H1 (cell line): ENCODE measurements around the gene TMEM169. TPM values are rescaled to one million over a fixed set of nuclear protein-coding genes. Genes with fewer than 3 reads are reported as not detected.

ENCODE experiments used
- CTCF ChIA-PET: fragments of 300-600 bp; sonication (Branson Sonifier 250); formaldehyde crosslinking; loops from one replicate; lab custom pipeline; 2021; ENCODE audit not compliant: partially characterized antibody; lab: Charles Lee
- POLR2A ChIA-PET: fragments of 300-600 bp; sonication (Branson Sonifier 250); formaldehyde crosslinking; loops from one replicate; lab custom pipeline; 2021; ENCODE audit warnings: inconsistent platforms; ENCODE audit not compliant: partially characterized antibody; lab: Charles Lee
- DNase-seq, 2 experiments: peaks; one replicate each; pipeline versions ENCODE4 v3.0.0 to v3.0.0-alpha.2; 2010 to 2022; ENCODE audit warnings: low spot score in 2 of 2, low read depth in 1 of 2, mixed read lengths in 1 of 2
- FAIRE-seq: peaks from 2 replicates; lab custom pipeline; 2011; peaks lifted over from hg19 to GRCh38; lab: Jason Lieb, UNC
- H2AFZ ChIP-seq: 2 replicates; pipeline ENCODE4 v1.8.1; 2012; ENCODE audit warnings: low read length, inconsistent platforms
- H2AK5ac ChIP-seq: 2 replicates; pipeline ENCODE4 v1.6.1; 2013; ENCODE audit warnings: low read depth, low read length
- H2BK120ac ChIP-seq: replicated peaks from 2 replicates; pipeline ENCODE3; 2013; ENCODE audit warnings: low read depth, low read length, inconsistent platforms
- H2BK12ac ChIP-seq: 2 replicates; pipeline ENCODE4 v1.6.1; 2013; ENCODE audit warnings: low read depth, low read length
- H2BK15ac ChIP-seq: 2 replicates; pipeline ENCODE4 v1.6.1; 2013; ENCODE audit warnings: low read length
- H2BK20ac ChIP-seq: 2 replicates; pipeline ENCODE4 v1.6.1; 2013; ENCODE audit warnings: low read length
- H2BK5ac ChIP-seq: 2 replicates; pipeline ENCODE4 v1.6.1; 2013; ENCODE audit warnings: low read depth, low read length
- H3K14ac ChIP-seq: 2 replicates; pipeline ENCODE4 v1.6.1; 2013; ENCODE audit warnings: inconsistent platforms; ENCODE audit not compliant: insufficient read length
- H3K18ac ChIP-seq: 2 replicates; pipeline ENCODE4 v1.6.1; 2013; ENCODE audit warnings: low read length; ENCODE audit errors: extremely low read depth
- H3K23ac ChIP-seq: 2 replicates; pipeline ENCODE4 v1.6.1; 2013; ENCODE audit warnings: inconsistent platforms; ENCODE audit not compliant: insufficient read length
- H3K23me2 ChIP-seq: 2 replicates; pipeline ENCODE4 v1.6.1; 2013; ENCODE audit warnings: low read depth, low read length
- H3K27ac ChIP-seq: 2 replicates; pipeline ENCODE4 v1.6.1; 2011; ENCODE audit warnings: low read depth, low read length, inconsistent platforms
- H3K27me3 ChIP-seq, 4 experiments: replicated peaks in 1 of 4; 1 replicate in 1 of 4; 2 replicates in 3 of 4; pipeline versions ENCODE4 v1.6.1 to v1.8.1; 2011 to 2013; ENCODE audit warnings: low read length in 3 of 4, mild to moderate bottlenecking in 3 of 4, inconsistent platforms in 2 of 4, mixed read lengths in 2 of 4, moderate library complexity in 1 of 4; ENCODE audit not compliant: control insufficient read depth in 3 of 4, insufficient read depth in 3 of 4; ENCODE audit errors: extremely low read depth in 1 of 4
- H3K36me3 ChIP-seq, 4 experiments: 2 replicates each; pipeline versions ENCODE4 v1.6.1 to v1.8.1; 2011 to 2013; ENCODE audit warnings: mild to moderate bottlenecking in 4 of 4, low read length in 3 of 4, moderate library complexity in 2 of 4, control low read depth in 1 of 4, inconsistent platforms in 1 of 4; ENCODE audit not compliant: insufficient read depth in 4 of 4, control insufficient read depth in 2 of 4
- H3K4ac ChIP-seq: replicated peaks from 2 replicates; pipeline ENCODE3; 2013; ENCODE audit warnings: low read length, low read depth, mixed read lengths, inconsistent platforms; ENCODE audit not compliant: insufficient read length
- H3K4me1 ChIP-seq, 4 experiments: replicated peaks in 1 of 4; 1 replicate in 1 of 4; 2 replicates in 3 of 4; pipeline versions ENCODE4 v1.6.1 to v1.8.1; 2011 to 2013; ENCODE audit warnings: low read length in 3 of 4, inconsistent platforms in 2 of 4, mixed read lengths in 1 of 4; ENCODE audit not compliant: insufficient read depth in 4 of 4, control insufficient read depth in 3 of 4
- H3K4me2 ChIP-seq, 2 experiments: 2 replicates each; pipeline versions ENCODE4 v1.6.1 to v1.8.1; 2011 to 2013; ENCODE audit warnings: low read depth in 2 of 2, low read length in 2 of 2, control low read depth in 1 of 2, inconsistent platforms in 1 of 2, mild to moderate bottlenecking in 1 of 2; ENCODE audit not compliant: insufficient read depth in 1 of 2
- H3K4me3 ChIP-seq, 4 experiments: fragments of 200-600, 300-600 bp in 1 of 4; sonication (generic), shearing (Covaris generic), sonication (Bioruptor Twin) in 1 of 4; 2 replicates each; pipeline versions ENCODE4 v1.5.1 to v1.8.1; 2011 to 2016; ENCODE audit warnings: low read length in 4 of 4, low read depth in 3 of 4, control low read depth in 2 of 4, inconsistent platforms in 2 of 4, mild to moderate bottlenecking in 2 of 4, mixed read lengths in 1 of 4, moderate library complexity in 1 of 4; ENCODE audit not compliant: insufficient read depth in 2 of 4; ENCODE audit errors: extremely low read depth in 1 of 4
- H3K56ac ChIP-seq: replicated peaks from 2 replicates; pipeline ENCODE3; 2013; ENCODE audit warnings: low read depth, mild to moderate bottlenecking, mixed read lengths, low read length, inconsistent platforms; ENCODE audit not compliant: insufficient read length
- H3K79me1 ChIP-seq: 2 replicates; pipeline ENCODE4 v1.6.1; 2013; ENCODE audit warnings: low read depth, low read length, control low read depth
- H3K79me2 ChIP-seq, 2 experiments: 2 replicates each; pipeline versions ENCODE4 v1.6.1 to v1.8.1; 2012 to 2013; ENCODE audit warnings: low read length in 2 of 2, mild to moderate bottlenecking in 2 of 2, inconsistent platforms in 1 of 2; ENCODE audit not compliant: insufficient read depth in 2 of 2, control insufficient read depth in 1 of 2
- H3K9ac ChIP-seq, 4 experiments: replicated peaks in 1 of 4; 1 replicate in 1 of 4; 2 replicates in 3 of 4; pipeline versions ENCODE4 v1.6.1 to v1.8.1; 2011 to 2013; ENCODE audit warnings: low read depth in 3 of 4, low read length in 3 of 4, control low read depth in 2 of 4, mild to moderate bottlenecking in 2 of 4, moderate library complexity in 2 of 4, inconsistent platforms in 1 of 4; ENCODE audit errors: extremely low read depth in 1 of 4
- H3K9me3 ChIP-seq, 2 experiments: 2 replicates each; pipeline versions ENCODE4 v1.6.1 to v1.8.1; 2012 to 2013; ENCODE audit warnings: mild to moderate bottlenecking in 2 of 2, moderate library complexity in 2 of 2, control low read depth in 1 of 2, inconsistent platforms in 1 of 2, low read depth in 1 of 2, low read length in 1 of 2, mixed read lengths in 1 of 2; ENCODE audit not compliant: insufficient read depth in 2 of 2
- H4K20me1 ChIP-seq, 2 experiments: replicated peaks in 1 of 2; 2 replicates each; pipeline versions ENCODE3 to v1.8.1; 2011 to 2013; ENCODE audit warnings: inconsistent platforms in 2 of 2, low read length in 2 of 2, mild to moderate bottlenecking in 1 of 2; ENCODE audit not compliant: insufficient read depth in 2 of 2, control insufficient read depth in 1 of 2
- H4K5ac ChIP-seq: 2 replicates; pipeline ENCODE4 v1.6.1; 2013; ENCODE audit warnings: low read length, low read depth, mixed read lengths, inconsistent platforms; ENCODE audit not compliant: insufficient read length
- H4K8ac ChIP-seq: 2 replicates; pipeline ENCODE4 v1.8.0; 2013; ENCODE audit warnings: mild to moderate bottlenecking, moderate library complexity, low read length, inconsistent platforms; ENCODE audit not compliant: insufficient read depth; ENCODE audit errors: extremely low read depth
- H4K91ac ChIP-seq: replicated peaks from 2 replicates; pipeline ENCODE3; 2013; ENCODE audit warnings: low read length, mixed read lengths, inconsistent platforms; ENCODE audit not compliant: insufficient read length
- ATF2 ChIP-seq: IDR thresholded peaks from 2 replicates; pipeline ENCODE4 v1.6.1; 2012; ENCODE audit warnings: low read length, inconsistent platforms
- HDAC2 ChIP-seq, 2 experiments: fragments of 300-600 bp in 1 of 2; sonication (generic) in 1 of 2; IDR thresholded peaks; 2 replicates each; pipeline ENCODE4 v1.6.1; 2011 to 2012; ENCODE audit warnings: low read depth in 2 of 2, low read length in 2 of 2, mild to moderate bottlenecking in 2 of 2, moderate library complexity in 2 of 2, borderline replicate concordance in 1 of 2, inconsistent platforms in 1 of 2
- JUN ChIP-seq: IDR thresholded peaks from 2 replicates; pipeline ENCODE4 v1.6.1; 2011; ENCODE audit warnings: low read depth, mild to moderate bottlenecking, improper control_type of control experiment, low read length
- POLR2A ChIP-seq, 2 experiments: IDR thresholded peaks; 1 replicate in 1 of 2; 2 replicates in 1 of 2; pipeline ENCODE4 v1.6.1; 2011; ENCODE audit warnings: low read depth in 2 of 2, low read length in 2 of 2, mild to moderate bottlenecking in 2 of 2; ENCODE audit errors: control extremely low read depth in 1 of 2
- POLR2AphosphoS5 ChIP-seq: IDR thresholded peaks from 2 replicates; pipeline ENCODE4 v1.6.1; 2011; ENCODE audit warnings: low read depth, low read length
- SP2 ChIP-seq: IDR thresholded peaks from 2 replicates; pipeline ENCODE4 v1.6.1; 2012; ENCODE audit warnings: mild to moderate bottlenecking, low read length, inconsistent platforms
- WGBS, 2 experiments: shearing (Covaris generic) in 1 of 2; methylation state at CpG; one replicate each; pipeline versions ENCODE4 v1.1.6 to v1.1.7; 2013 to 2015; ENCODE audit warnings: low lambda C conversion rate in 2 of 2, mixed read lengths in 2 of 2, inconsistent platforms in 1 of 2, low coverage in 1 of 2, missing lambda C conversion rate in 1 of 2; ENCODE audit not compliant: insufficient replicate concordance in 2 of 2, insufficient coverage in 1 of 2, insufficient read length in 1 of 2; ENCODE audit errors: extremely low coverage in 1 of 2, missing lambda C conversion rate in 1 of 2; 5-methylcytosine and 5-hydroxymethylcytosine counted together
- polyA plus RNA-seq, 7 experiments: library from polyadenylated mRNA; depleted of rRNA in 3 of 7; stranded (reverse) in 5 of 7; unstranded in 2 of 7; fragments of >200 nt in 5 of 7; fragments of 200-250 nt in 2 of 7; gene quantifications; 1 replicate in 5 of 7; 2 replicates in 1 of 7; 4 replicates in 1 of 7; pipeline versions ENCODE4 v1.2.1 to v1.2.3, GENCODE V29; 2011 to 2013; ENCODE audit warnings: missing spikeins in 2 of 7, mixed read lengths in 2 of 7
- total RNA-seq: library from RNA; stranded (reverse); fragmentation: NEBNext Ultra II Directional; extraction: Animal tissue kit (Norgen Biotek cat#: 25700); gene quantifications from 2 replicates; pipeline ENCODE4 v1.2.1, GENCODE V29; 2021

Gene TMEM169
- total and polyA plus RNA-seq, 2 of the 8 experiments (the other 6 are each of a cell fraction or from before 2014, with no cell fraction given): 0.41 to 2.4 TPM

- Histone ChIP-seq H2BK5ac (no peak overlapping the region), H3K4me3 (no peak overlapping the region), H3K79me1 (peaks cover 7% of the 10 kb centered on the region; the same call in 1 of the 2 replicates), H3K9ac (0 out of 7 replicates have a peak overlapping the region, but pooled peaks of 1 of the 4 experiments have one; percentile 47), H3K9me3 (no peaks in the 10 kb centered on the region), H3K23me2 (no peaks in the 10 kb centered on the region), H2BK15ac (no peak overlapping the region), H3K27ac (peak overlapping the region; percentile 52; the same call in 1 of the 2 replicates), H3K27me3 (no peaks in the 10 kb centered on the region), H3K36me3 (peaks cover 43 to 95% (median 77%) of the 10 kb centered on the region in 4 experiments), H2BK12ac (no peak overlapping the region), H2AFZ (no peak overlapping the region), H4K91ac (no peak overlapping the region), H4K8ac (no peak overlapping the region), H2AK5ac (no peak overlapping the region), H4K20me1 (peaks cover 0 to 10% of the 10 kb centered on the region in 2 experiments), H2BK20ac (no peak overlapping the region), H4K5ac (no peak overlapping the region), H3K23ac (no peak overlapping the region), H3K56ac (no peak overlapping the region), H3K4ac (no peak overlapping the region), H3K4me2 (no peak overlapping the region), H2BK120ac (no peak overlapping the region), H3K79me2 (peaks cover 18 to 82% of the 10 kb centered on the region in 2 experiments), H3K4me1 (peaks cover 0 to 15% (median 10%) of the 10 kb centered on the region in 4 experiments; a peak in 5 of 7 replicates), H3K14ac (no peak overlapping the region), H3K18ac (no peak overlapping the region)
- POLR2A ChIA-PET: interaction anchor here (2.5 to 12.0 kb wide), 2 partner anchors 8 to 28 kb away, joined by 14 to 101 read pairs; partner anchors contain the start of gene XRCC5
- CTCF ChIA-PET: no interaction called here
- WGBS, 2 experiments: 84% methylated on average over 1 of the region's 1 CpG; no CpG with 5 or more reads in 1 of the 2 experiments
- TF ChIP-seq ATF2 (no peak), JUN (no peak), HDAC2 (IDR thresholded peaks at IDR 0.05; ENCODE audit: borderline replicate concordance in 1 of 2, low read depth in 2 of 2, low read length in 2 of 2) (no peak), POLR2AphosphoS5 (peak; percentile 39; the same call in 1 of the 2 replicates), SP2 (no peak), POLR2A (IDR thresholded peaks at IDR 0.05; ENCODE audit: control extremely low read depth in 1 of 2, low read depth in 2 of 2, low read length in 2 of 2) (peak in 1 of 2 experiments; percentile 0; a peak in 1 of 3 replicates)
- DNase-seq (no peak), FAIRE-seq (no peak)
These were observed 34.7 kb downstream of the TMEM169 start for GRCh38 chr2:216116418-216116817.
